ENCODE data around the gene TPH1.

DNA sequence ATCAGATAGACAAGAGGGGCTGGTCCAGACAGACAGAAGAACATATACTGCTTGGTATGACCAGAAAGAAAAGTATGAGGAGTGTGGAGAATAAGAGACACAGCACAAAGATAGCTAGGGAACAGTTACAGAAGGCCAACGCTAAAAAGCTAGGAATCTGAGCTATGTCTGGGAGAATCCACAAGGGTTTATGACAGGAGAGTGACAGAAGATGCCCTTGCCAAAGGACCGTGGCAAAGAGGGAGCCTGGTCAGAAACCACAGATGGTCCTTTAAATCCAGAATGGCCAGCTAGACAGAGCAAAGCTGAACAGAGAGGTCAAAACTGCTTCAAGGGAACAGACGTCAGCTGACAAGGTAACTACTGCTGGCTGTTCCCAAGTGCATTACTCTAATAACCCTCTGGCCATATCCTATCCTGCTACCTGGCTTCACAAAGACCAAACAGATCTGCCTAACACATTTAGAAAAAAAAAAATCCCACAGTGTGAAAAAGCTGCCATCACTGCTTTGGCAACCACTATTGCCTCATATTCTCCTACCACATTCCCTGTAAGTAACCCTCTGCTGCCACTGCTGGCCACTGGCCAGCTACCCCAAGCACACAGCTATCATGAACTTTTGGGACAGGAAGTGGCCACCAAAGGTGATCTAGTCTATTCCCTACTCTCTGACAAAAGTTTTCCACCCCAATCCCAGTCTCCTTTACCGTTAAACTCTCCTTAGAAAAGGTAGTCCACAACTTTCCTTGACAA lies 40.5 kb downstream of the TPH1 start:
- no peak for TF ChIP-seq POLR2A (IDR thresholded peaks at IDR 0.05)
- TF ChIP-seq, protein P1, sequence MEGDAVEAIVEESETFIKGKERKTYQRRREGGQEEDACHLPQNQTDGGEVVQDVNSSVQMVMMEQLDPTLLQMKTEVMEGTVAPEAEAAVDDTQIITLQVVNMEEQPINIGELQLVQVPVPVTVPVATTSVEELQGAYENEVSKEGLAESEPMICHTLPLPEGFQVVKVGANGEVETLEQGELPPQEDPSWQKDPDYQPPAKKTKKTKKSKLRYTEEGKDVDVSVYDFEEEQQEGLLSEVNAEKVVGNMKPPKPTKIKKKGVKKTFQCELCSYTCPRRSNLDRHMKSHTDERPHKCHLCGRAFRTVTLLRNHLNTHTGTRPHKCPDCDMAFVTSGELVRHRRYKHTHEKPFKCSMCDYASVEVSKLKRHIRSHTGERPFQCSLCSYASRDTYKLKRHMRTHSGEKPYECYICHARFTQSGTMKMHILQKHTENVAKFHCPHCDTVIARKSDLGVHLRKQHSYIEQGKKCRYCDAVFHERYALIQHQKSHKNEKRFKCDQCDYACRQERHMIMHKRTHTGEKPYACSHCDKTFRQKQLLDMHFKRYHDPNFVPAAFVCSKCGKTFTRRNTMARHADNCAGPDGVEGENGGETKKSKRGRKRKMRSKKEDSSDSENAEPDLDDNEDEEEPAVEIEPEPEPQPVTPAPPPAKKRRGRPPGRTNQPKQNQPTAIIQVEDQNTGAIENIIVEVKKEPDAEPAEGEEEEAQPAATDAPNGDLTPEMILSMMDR (IDR thresholded peaks at IDR 0.05): no peak
